SIG-M5 treated with dmso at 0.1 percent for 504 hours (cell line): ENCODE results near the gene RCC2.
"Not testable (repeated sequence)": the region's sequence is repeated elsewhere in the genome, so short reads cannot be mapped to it uniquely, and the experiment has no call there.

ENCODE experiments used
- DNase-seq: peaks from one replicate; lab custom pipeline; 2025; ENCODE audit not compliant: unreplicated experiment; lab: John Stamatoyannopoulos, UW

Gene RCC2

GRCh38 chr1:17422461-17422860 is 17.0 kb downstream of the RCC2 start:
- no peak for DNase-seq

GRCh38 chr1:17420391-17420918 is 19.0 kb downstream of the RCC2 start:
- no peak for DNase-seq

- DNase-seq, result peak; percentile 45
Observed at GRCh38 chr1:17419626-17420328, 19.7 kb downstream of the RCC2 start.

GRCh38 chr1:17416389-17416788 is 23.1 kb downstream of the RCC2 start:
- DNase-seq, result no peak

GRCh38 chr1:17414022-17414421 is 25.5 kb downstream of the RCC2 start:
- DNase-seq, result no peak

- DNase-seq, result peak; percentile 55
Observed at GRCh38 chr1:17412093-17412870, 27.2 kb downstream of the RCC2 start.

GRCh38 chr1:17409391-17409811 is 30.1 kb downstream of the RCC2 start:
- no peak for DNase-seq

- not testable (repeated sequence) for DNase-seq
Observed at GRCh38 chr1:17407786-17408514, 31.5 kb downstream of the RCC2 start.

- DNase-seq, result not testable (repeated sequence)
Observed at GRCh38 chr1:17406760-17407475, 32.6 kb downstream of the RCC2 start.

GRCh38 chr1:17405898-17406759 is 33.3 kb downstream of the RCC2 start:
- peak; percentile 31 for DNase-seq

- no peak for DNase-seq
Observed at GRCh38 chr1:17404820-17405219, 34.7 kb downstream of the RCC2 start.

- DNase-seq, result no peak
Observed at GRCh38 chr1:17404034-17404684, 35.3 kb downstream of the RCC2 start.

- peak; percentile 19 for DNase-seq
Observed at GRCh38 chr1:17403081-17403480, 36.4 kb downstream of the RCC2 start.

- no peak for DNase-seq
Observed at GRCh38 chr1:17401841-17402240, 37.6 kb downstream of the RCC2 start.

GRCh38 chr1:17400725-17401341 is 38.6 kb downstream of the RCC2 start:
- no peak for DNase-seq

- peak; percentile 47 for DNase-seq
Observed at GRCh38 chr1:17397910-17398695, 41.4 kb downstream of the RCC2 start.

GRCh38 chr1:17393230-17393629 is 46.2 kb downstream of the RCC2 start:
- DNase-seq, result peak; percentile 27

- no peak for DNase-seq
Observed at GRCh38 chr1:17392199-17392740, 47.2 kb downstream of the RCC2 start.
